NOMO-1 (cell line): Measurements from ENCODE around the gene MOCS1.

Experiments
- DNase-seq, 2 experiments: peaks; one replicate each; lab custom pipeline; 2025; ENCODE audit not compliant: unreplicated experiment in 2 of 2; lab: John Stamatoyannopoulos, UW

The MOCS1 gene

DNA sequence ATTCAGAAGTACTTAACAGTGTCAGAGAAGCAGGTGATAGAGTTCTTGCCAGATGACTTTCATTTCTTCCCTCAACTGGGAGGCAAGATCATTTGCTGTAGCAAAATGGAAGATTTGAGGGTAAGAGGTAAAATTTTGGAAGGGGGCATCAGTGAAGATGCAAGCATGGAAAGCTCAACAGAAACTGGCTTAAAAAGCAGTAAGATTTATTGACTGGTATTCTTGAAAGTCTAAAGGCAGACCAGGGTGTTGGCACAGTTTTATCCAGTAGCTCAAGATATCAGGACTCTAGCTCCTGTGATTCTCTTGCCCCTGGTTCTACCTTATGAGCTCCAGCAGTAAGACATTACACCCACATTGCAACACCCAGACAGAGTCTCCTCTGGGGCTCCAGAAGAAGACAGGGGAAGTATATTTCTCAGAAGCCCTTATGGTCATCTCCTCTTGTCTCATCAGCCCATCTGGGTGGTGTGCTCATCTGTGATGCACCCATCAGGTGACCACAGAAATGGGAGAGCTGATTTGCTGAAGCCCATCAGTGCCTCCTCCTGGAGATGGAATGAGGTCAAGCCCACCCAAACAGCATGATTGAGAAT lies 16.0 kb upstream of the MOCS1 start:
- DNase-seq = no peak

GRCh38 chr6:39948199-39948791 lies 14.0 kb upstream of the MOCS1 start:
- DNase-seq = no peak

DNA sequence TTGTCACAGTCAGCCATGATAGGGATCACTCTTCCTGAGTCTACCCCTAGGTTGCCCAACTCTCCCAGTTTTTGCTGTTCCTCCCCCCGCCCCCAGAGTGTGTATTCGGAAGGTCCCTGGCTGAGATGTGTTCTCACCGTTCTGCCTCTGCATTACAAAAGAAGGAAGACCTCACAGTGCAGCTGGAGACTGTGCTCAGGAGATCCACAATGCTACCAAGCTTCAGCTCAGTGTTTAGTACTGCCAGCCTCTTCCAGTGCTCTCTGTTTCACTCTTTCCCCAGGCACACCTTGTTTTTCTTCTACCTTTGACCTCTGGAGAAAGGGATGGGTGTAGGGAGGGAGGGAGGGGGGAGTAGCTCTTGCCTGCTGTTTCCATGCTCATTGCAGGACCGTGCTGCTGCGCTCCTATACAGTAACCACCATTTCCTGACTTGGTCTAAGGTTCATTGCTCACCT lies 13.4 kb upstream of the MOCS1 start:
- no peak for DNase-seq

DNA sequence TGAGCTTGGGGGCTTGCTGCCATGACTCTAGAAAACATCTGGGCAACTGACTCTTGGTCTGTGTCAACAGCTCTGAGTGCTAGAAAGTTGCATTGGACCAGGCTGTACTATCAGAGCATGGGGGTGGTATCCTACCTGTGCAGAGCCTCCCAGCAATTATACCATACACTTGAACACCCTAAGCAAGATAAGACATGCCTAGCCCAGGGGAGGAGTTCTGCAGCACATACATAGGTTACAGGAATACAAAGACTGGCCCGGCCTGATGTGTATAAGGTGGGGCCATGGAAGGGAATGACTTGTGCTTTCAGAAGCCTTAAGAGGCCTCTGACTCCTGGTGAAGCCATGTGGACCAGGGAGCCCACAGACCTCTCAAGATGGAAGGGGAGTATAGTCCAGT lies 11.4 kb upstream of the MOCS1 start:
- DNase-seq = no peak

GRCh38 chr6:39942903-39943580 lies 8.8 kb upstream of the MOCS1 start:
- peak in 1 of 2 experiments; percentile 21 for DNase-seq

DNA sequence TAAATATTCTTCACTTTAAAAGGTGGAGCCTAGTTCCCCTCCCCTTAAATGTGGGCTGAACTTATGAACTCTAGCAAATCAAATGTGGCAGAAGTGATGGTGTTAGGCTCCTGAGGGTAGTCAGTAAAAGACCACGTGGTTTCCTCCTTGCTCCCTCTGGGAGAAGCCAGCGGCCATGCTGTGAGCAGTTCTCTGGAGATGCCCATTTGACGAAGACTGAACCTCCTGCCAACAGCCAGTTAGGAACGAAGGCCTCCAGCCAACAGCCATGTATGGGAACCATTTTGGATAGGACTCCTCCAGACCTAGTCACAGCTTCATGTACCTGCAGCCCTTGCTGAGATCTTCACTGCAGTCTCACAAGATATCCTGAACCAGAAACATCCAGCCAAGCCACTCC lies 7.6 kb upstream of the MOCS1 start:
- no peak for DNase-seq

GRCh38 chr6:39941138-39941537 lies 6.9 kb upstream of the MOCS1 start:
- DNase-seq = no peak

DNA sequence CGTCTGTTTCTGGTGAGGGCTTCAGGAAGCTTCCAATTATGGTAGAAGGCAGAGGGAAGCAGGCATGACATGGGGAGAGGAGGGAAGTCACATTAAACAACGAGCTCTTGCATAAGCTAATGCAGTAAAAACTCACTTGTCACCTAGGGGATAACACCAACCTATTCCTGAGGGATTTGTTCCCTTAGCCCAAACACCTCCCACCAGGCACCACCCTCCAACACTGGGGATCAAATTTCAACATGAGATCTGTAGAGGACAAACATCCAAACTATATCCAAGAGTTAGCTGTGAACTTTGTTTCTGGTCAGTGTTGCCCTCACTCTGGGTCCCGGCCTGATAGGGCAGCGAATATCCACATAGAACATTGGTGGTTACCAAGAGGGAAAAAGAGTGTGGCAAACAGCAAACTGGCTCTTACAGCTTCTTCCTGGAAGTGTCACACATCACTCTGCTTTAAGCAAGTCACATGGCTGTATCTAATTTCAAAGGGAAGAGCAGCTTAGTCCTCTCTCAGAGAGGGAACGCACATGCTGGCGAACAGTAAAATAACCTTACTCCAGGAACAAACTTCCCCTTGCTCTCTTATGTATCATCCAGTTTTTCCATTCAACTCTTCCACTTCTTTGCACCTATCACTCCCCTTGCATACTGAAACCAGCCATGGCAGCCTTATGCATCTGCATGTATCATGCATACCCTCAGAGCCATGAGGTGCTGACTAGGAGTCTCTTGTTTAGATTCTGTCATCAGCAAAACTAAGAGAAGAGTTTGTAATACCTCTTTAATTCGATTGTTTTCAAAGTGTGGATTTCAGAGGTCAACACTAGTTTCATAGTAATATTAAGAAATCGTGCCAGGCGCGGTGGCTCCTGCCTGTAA lies 4.8 kb upstream of the MOCS1 start:
- no peak for DNase-seq

- DNase-seq = no peak
Observed at GRCh38 chr6:39937686-39938333, 3.5 kb upstream of the MOCS1 start.

DNA sequence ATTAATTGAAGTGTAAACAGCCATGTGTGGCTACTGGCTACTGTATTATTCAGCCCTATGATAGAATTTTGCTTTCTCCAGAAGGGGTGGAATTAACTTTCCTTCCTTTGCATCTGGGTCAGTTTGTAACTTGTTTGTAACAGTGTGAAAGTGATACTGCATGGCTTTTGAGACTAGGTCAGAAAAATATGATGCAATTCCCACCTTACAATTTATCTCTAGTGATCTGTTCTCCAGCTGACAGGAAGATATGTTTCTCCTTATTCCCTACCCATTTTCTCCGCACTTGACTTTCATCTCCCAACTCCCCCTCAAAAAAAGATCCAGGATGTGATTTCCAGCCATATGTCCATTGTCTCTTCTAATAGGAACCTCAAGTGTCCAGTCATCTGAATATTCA lies 2.6 kb upstream of the MOCS1 start:
- no peak for DNase-seq

- no peak for DNase-seq
Observed at GRCh38 chr6:39935241-39935640, 979 bp upstream of the MOCS1 start.

- DNase-seq = no peak
Observed at GRCh38 chr6:39933669-39934130, 562 bp downstream of the MOCS1 start.

- DNase-seq = no peak
Observed at GRCh38 chr6:39932386-39932910, 1.8 kb downstream of the MOCS1 start.

DNA sequence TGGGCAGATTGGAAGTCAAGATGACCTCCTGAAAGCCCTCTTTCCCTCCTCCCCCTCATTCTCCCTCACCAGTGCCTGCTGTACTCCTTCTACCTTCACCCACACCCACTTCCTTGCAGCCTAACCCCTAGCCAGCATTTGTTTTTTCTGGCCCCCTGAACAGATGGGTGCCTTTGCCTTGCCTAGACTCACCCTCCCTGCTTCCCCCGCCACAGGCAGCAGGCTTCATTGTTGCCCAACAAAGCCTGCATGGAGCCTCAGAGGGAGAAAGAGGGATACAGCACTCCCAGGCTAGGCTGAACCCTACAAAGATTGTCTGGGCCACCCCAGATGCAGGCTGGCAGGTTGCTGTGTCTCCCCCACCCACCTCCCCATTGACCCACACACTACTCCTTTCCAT lies 2.7 kb downstream of the MOCS1 start:
- DNase-seq = no peak

DNA sequence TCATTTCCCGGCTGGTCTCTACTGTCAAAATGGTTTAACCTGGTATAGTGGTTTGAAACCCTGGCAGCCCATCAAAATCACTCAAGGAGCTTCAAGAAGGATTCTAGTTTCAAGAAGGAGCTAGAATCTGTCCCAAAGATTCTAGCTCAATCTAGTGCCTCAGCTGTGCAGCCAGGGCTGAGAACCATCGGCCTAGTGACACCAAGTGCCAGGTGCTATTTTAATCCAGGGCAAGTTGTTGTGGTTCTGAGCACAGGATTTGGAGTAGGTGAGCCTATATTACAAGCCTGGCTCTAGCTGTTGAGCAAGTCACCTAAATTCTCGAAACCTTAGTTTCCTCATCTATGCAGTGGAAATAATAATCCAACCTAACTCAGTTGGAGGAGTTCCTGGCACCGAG lies 3.7 kb downstream of the MOCS1 start:
- no peak for DNase-seq

GRCh38 chr6:39929733-39930461 lies 4.4 kb downstream of the MOCS1 start:
- DNase-seq = no peak

DNA sequence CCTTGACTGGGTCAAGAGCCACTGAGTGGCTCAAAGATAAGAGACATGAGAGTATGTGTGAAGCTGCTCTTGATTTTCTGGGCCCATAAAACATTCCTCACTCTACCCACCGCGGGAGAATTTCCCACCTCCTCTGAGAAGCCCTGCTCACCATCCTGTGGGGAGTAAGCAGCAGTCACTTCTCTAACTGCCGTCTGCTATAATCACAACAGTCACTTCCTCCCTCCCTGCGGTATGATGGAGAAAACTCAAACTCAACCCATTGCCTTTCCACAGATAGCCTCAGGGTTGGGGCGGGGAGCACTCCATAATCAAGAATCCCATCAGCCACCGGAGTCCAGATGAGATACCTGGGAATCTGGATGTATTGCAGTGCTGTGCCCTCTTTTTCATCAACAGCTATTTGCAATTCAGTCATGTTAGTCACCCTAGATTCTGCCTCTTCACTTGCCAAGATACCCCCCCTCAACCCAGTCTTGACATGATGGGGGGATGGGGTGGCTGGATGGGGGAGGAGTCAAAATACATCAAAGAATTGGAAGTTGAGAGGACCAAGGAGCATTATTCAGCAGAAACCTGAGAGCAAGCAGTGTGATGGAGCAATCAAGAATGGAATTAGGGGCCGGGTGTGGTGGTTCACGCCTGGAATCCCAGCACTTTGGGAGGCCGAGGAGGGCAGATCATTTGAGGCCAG lies 5.1 kb downstream of the MOCS1 start:
- no peak for DNase-seq

GRCh38 chr6:39927159-39927558 lies 7.1 kb downstream of the MOCS1 start:
- DNase-seq = no peak

DNA sequence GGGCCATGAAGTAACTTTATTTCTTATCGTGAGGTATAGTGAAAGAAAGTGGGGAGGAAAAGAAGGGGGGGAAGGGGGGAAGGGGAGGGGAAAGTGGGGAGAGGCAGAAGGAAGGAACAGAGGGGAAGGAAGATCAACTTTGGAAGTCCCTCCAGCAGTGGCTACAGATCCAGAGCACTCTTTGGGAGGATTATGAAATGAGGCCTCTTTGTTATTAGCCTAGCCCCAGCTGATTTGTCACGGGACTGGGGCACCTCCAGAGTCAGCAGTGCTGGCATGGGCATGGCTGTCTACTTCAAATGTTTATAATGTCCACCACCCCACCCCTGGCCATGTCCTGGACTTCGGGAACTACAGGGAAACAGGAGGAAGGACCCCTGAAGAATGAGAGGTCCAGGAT lies 7.6 kb downstream of the MOCS1 start:
- no peak for DNase-seq
